Measurements from ENCODE around the gene ALK.

DNA sequence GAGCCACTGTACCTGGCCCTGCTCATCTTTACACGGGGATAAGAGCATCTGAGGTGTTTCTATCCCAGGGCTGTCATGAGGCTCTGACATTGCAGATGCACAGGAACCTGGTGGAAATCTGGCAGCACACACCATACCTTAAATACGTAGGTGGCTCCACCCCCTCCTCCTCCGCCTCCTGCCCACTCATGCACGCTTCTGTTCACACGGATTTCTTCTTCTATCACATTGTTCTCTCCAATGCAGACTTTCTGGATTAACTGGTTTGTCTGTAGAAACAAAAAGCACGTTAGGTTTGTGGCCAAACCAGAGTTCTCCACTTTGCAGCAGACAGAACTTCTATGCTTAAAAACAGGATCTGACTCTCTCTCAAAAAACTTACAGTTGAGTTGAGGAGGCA lies 688.0 kb downstream of the ALK start:
- no peak for TF ChIP-seq POLR2AphosphoS5 (IDR thresholded peaks at IDR 0.05; ENCODE audit: low read depth, low read length)
- no peak for TF ChIP-seq TAF1 (IDR thresholded peaks at IDR 0.05; ENCODE audit: borderline replicate concordance, insufficient read depth, low read length)
- no peak for TF ChIP-seq SIN3A (IDR thresholded peaks at IDR 0.05; ENCODE audit: borderline replicate concordance, insufficient read depth, low read length)
